Endothelial cell of umbilical vein (primary cell): Measurements from ENCODE around the gene MANEAL.

ENCODE experiments used
- EZH2 ChIP-seq: IDR thresholded peaks from 2 replicates; pipeline ENCODE4 v1.6.1; 2012; ENCODE audit warnings: borderline replicate concordance, low read depth, mild to moderate bottlenecking, moderate library complexity, low read length, inconsistent platforms; ENCODE audit not compliant: severe bottlenecking
- MAX ChIP-seq: IDR thresholded peaks from 2 replicates; pipeline ENCODE4 v1.6.1; 2011; ENCODE audit not compliant: insufficient read depth, insufficient read length
- POLR2A ChIP-seq: IDR thresholded peaks from 2 replicates; pipeline ENCODE4 v1.6.1; 2012; ENCODE audit warnings: low read depth, mild to moderate bottlenecking, control low read depth, low read length
- POLR2AphosphoS5 ChIP-seq: IDR thresholded peaks from 2 replicates; pipeline ENCODE4 v1.6.1; 2012; ENCODE audit warnings: low read depth, mild to moderate bottlenecking, control low read depth, low read length, moderate library complexity; ENCODE audit not compliant: insufficient read depth
- TF ChIP-seq, protein P1 (sequence below), 2 donors: IDR thresholded peaks; 1 replicate in 1 of 2; 2 replicates in 1 of 2; pipeline ENCODE4 v1.5.1; 2011; ENCODE audit warnings: low read length in 2 of 2, mild to moderate bottlenecking in 2 of 2, moderate library complexity in 2 of 2, control low read depth in 1 of 2, inconsistent platforms in 1 of 2, low read depth in 1 of 2; ENCODE audit not compliant: insufficient read depth in 1 of 2; ENCODE audit errors: extremely low read depth in 1 of 2

- TF ChIP-seq POLR2AphosphoS5 (no peak), EZH2 (no peak), POLR2A (no peak), MAX (no peak)
- TF ChIP-seq, protein P1, sequence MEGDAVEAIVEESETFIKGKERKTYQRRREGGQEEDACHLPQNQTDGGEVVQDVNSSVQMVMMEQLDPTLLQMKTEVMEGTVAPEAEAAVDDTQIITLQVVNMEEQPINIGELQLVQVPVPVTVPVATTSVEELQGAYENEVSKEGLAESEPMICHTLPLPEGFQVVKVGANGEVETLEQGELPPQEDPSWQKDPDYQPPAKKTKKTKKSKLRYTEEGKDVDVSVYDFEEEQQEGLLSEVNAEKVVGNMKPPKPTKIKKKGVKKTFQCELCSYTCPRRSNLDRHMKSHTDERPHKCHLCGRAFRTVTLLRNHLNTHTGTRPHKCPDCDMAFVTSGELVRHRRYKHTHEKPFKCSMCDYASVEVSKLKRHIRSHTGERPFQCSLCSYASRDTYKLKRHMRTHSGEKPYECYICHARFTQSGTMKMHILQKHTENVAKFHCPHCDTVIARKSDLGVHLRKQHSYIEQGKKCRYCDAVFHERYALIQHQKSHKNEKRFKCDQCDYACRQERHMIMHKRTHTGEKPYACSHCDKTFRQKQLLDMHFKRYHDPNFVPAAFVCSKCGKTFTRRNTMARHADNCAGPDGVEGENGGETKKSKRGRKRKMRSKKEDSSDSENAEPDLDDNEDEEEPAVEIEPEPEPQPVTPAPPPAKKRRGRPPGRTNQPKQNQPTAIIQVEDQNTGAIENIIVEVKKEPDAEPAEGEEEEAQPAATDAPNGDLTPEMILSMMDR (IDR thresholded peaks at IDR 0.05; ENCODE audit: extremely low read depth in 1 of 2, insufficient read depth in 1 of 2, low read depth in 1 of 2, low read length in 2 of 2), result no peak
These were observed 48.0 kb downstream of the MANEAL start for GRCh38 chr1:37841652-37842051.
